Endometrium (tissue), 2 donors: ENCODE results near the gene SP4.

Experiments
- FAIRE-seq: peaks from 2 replicates; lab custom pipeline; 2012; peaks lifted over from hg19 to GRCh38; lab: Jason Lieb, UNC
- donor health status: control.
- donor health status: control.

Gene SP4

GRCh38 chr7:21443149-21443841, 15.4 kb downstream of the SP4 start:
- no peak for FAIRE-seq

DNA sequence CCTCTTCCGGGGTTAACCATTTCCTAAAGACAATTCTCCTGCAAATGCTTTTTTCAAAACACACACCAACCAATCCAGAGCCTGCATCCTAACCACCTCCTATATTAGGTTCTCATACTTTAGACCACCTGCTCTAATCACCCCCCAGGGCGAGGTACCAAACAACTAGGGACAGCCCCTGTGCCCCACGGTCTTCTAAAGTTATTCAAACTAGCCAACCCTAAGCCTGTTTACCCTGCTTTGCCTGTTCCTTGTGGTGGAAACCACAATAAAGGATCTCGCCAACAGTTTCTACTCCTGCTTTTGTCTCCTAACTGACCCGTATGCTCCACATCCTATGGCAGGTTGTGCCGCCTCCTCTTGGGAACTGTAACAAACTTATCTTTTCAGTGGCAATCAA, 21.1 kb downstream of the SP4 start:
- no peak for FAIRE-seq

DNA sequence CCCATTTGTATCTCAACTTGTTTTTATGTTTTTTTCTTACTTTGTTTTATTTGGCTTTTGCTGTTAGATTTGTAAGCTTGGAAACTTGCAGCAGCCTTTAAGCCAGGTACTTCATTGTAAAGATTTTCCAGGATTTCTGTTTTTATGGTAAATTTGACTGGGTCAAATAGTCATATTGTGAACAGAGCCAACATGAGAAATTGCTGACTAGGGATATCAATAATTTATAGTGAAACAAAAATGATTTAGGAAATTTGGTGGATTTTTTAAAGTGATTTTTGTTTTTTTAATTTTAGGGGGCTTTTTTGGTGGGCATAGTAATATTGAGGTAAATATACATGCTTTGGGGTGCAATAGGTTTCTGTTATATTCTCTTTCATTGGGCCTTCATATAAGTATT, 22.2 kb downstream of the SP4 start:
- FAIRE-seq, result no peak

- no peak for FAIRE-seq
These were observed 23.1 kb downstream of the SP4 start for GRCh38 chr7:21450941-21451340.

DNA sequence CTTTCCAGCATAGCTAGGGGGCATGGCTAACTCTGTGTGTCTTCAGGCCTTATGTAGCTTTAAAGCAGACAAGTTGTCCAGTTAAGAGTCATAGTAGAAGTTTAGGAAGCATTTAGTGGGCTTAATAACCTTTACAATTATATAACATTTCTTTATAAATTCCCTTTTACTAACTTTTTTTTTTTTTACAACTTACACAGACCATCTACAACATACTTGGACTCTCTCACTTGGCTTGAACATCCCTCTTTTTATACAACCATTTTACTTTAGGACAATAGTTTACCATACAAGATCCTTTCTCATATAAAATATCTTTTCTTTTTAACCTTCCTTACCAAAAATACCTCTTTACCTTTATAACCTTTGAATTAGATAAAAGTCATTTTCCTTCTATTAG, 26.3 kb downstream of the SP4 start:
- no peak for FAIRE-seq

DNA sequence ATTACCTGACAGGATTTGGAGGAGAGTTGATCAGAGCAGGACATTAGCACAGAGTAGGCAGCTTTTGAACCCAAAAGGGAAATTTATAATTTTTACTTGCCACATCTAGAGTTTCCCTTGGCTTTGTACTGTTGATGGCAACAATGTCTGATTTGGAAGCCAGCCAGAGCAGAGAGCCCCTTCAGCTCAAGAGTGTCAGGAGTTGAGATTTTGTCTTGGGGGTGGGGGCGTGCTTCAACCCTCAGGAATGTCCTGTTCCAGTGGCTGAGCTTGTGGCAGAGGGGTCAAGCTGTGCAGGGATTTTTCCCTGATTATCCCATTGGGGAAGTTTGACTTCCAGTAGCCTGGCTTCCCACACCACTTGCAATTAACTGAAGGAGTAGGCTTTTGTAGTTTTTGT, 27.0 kb downstream of the SP4 start:
- FAIRE-seq, result no peak

- no peak for FAIRE-seq
These were observed 33.4 kb downstream of the SP4 start for GRCh38 chr7:21461282-21461681.

GRCh38 chr7:21462081-21462480, 34.2 kb downstream of the SP4 start:
- FAIRE-seq, result no peak

GRCh38 chr7:21463524-21463923, 35.6 kb downstream of the SP4 start:
- FAIRE-seq, result no peak

DNA sequence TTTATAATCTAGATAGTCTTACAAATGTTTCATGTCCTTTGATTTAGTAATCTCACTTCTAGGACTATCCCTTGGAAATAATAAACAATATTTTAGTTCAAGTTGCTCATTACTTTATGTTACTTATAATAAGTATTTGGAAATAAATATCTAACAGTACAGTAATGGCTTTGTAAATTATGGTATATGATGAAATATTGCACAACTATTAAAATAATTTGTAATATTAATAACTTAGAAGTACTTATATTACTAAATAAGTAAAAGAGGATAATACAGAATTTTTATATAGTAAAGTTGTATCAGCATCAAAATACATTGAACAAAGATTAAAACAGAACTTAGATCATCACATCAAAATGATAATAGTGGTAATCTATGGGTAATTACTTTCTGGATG, 41.1 kb downstream of the SP4 start:
- peak; percentile 21 for FAIRE-seq

- FAIRE-seq, result no peak
These were observed 42.0 kb downstream of the SP4 start for GRCh38 chr7:21469894-21470293.

DNA sequence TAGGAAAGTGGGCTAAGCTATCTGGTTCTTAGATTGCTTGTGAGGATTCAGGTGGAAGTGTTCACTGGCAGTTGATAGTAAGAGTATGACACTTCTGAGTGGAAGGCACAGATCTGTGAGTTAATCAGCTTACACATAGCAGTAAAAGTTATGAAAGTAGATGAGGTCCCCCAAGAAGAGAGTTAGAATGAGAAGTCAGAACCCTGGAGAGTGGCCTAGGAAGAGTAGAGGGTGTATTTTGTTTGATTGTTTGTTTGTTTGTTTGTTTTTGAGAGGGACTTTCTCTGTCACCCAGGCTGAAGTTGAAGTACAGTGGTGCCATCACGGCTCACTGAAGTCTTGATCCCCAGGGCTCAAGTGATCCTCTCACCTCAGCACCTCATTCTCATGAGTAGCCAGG, 44.1 kb downstream of the SP4 start:
- no peak for FAIRE-seq

DNA sequence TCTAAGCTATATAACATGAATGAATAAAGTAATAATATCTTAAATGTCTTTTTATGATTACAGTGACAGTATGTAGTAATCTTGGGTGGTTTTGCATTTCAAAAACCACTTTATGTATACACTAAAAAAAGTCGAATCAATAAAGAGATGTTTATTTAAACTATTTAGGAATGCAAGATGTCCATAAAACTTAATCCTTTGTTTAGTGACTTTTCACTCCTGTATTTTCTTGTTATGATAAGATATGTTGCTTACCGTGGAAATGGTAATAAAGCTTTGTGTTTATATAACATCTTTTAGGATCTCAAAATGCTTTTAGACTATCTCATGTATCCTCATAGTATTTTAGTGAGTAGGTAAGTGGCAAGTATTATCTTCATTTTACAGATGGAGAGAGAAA, 48.5 kb downstream of the SP4 start:
- peak; percentile 29 for FAIRE-seq

- no peak for FAIRE-seq
These were observed 53.0 kb downstream of the SP4 start for GRCh38 chr7:21480693-21481403.

DNA sequence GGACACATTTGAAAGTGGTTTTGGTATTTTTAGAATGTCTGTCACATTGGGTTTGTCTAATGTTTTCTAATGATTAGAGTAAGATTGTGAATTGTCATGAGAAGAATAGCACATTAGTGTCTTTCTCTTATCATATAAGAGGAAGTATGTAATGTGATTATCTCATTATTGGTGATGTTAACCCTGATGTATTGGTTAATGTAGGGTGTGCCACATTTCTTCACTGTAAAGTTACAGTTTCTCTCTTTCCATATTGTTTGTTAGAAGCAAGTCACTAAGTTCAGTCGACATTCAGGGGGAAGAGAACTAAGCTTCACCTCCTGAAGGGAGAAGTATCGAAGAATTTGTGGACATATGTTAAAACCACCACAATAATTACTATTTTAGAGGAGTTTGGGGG, 58.6 kb downstream of the SP4 start:
- no peak for FAIRE-seq

- FAIRE-seq, result no peak
These were observed 67.8 kb downstream of the SP4 start for GRCh38 chr7:21495731-21496130.

DNA sequence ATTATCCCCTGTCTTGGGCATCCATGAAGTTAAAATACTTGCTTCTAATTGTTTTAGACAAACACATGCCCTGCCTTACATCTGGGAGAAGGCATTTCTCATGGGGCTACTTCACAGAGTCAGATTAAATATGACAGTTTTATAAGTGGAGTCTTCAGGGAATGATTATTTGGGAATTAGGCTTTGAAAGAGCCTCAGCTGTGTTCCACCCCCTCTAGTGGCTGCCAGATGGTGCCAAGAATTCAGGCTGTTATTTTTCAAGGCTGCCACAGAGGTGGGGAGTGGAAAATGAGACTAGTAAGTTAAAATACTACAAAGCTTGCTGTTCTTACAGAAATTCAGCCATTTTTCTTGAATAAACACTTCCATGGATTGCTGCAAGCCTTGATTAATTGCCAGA, 69.2 kb downstream of the SP4 start:
- no peak for FAIRE-seq

DNA sequence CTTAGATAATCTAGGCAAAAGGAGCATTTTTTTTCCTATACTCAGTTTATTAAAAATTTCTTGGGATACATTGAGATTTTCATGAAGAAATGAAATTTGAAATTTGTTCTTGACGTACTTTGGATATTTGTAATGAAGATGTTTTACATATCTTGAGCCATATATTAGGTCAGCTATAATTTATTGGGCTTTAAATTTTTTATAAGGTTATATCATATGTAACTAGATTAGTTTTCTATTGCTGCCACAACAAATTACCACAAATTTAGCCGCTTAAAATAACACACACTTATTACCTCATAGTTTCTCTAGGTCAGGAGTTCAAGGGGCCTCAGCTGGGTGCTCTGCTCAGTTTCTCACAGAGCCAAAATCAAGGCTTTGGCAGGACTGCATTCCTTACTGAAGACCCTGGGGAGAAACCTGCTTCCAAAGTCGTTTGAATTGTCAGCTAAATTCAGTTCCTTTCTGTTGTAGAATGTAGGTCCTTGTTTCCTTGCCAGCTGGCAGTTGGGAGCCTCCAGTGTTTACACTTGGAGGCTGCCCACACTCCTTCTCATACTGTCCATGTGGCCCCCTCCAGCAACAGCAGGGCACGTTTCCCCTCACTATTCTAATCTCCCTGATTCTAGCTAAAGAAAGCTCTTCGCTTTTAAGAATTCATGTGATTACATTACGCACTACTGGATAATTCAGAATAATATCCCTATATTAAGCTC, 72.4 kb downstream of the SP4 start:
- no peak for FAIRE-seq

- FAIRE-seq, result no peak
These were observed 76.1 kb downstream of the SP4 start for GRCh38 chr7:21504021-21504420.

DNA sequence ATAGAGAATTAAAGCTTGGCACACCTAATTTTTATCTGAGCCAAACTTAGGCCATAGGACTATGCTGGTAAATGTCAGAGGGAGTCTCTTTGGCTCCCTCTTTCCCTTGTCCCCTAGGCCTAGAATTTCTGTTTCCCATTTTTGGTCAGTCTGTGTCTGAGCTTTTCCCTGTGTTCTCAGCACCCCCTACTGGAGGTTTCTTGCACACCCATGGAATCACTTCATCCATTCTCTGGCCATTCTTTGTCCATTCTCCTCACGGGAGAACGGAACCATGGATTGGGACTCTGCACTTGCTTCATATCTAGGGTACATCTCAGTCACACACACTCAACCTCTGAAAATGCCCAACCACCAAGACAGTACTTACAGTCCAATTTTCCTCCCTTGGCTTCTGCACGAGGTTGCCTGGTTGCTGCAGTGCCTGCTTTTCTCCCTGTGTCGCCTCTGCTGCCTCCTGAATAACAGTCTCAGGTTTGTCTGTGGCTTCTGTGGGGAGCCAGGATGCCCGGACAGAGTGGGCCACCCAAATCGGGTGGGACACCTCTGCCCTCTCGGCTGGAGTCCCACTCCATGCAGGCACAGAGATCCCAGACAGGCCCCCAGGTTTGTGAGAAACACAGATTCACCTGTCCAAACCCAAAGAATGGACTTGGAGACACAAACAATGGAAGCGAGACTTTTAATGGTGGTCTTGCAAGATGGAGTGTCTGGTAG, 79.9 kb downstream of the SP4 start:
- FAIRE-seq, result no peak

- FAIRE-seq, result no peak
These were observed 80.7 kb downstream of the SP4 start for GRCh38 chr7:21508538-21508937.

DNA sequence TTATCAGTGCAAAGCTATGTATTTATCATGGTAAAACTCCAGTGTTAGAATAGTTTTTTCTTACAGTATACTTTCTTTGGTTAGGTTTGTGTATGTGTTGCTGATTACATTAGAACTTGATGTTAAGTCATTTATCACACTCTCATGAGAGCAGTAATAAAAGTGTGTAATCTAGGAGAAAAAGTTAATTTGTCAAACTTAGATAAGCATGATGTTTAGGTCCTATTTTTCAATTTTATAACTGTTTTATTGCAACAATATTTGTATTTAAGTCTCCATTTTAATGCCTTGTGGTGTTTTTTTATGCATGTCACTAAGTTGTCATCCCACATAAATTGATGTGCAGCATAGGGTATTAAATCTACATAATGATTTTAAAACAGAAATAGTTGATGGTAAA, 86.2 kb downstream of the SP4 start:
- peak; percentile 21 for FAIRE-seq

GRCh38 chr7:21524680-21525079, 96.8 kb downstream of the SP4 start:
- no peak for FAIRE-seq
